Muscle of leg (tissue), 11 donors: Measurements from ENCODE around the gene AGAP1. TPM values are rescaled to one million over a fixed set of nuclear protein-coding genes. Genes with fewer than 3 reads are reported as not detected.

Source experiments
- DNase-seq: peaks from one replicate; pipeline ENCODE4 v3.0.0; 2013
- H3K27ac ChIP-seq: one replicate; pipeline ENCODE4 v1.5.1; 2013; ENCODE audit warnings: mild to moderate bottlenecking, low read length, control low read depth
- H3K27me3 ChIP-seq: one replicate; pipeline ENCODE4 v1.6.1; 2013; ENCODE audit warnings: low read length; ENCODE audit not compliant: control insufficient read depth, insufficient read depth
- H3K36me3 ChIP-seq: one replicate; pipeline ENCODE4 v1.6.1; 2013; ENCODE audit warnings: low read length; ENCODE audit not compliant: control insufficient read depth, insufficient read depth
- H3K4me1 ChIP-seq: one replicate; pipeline ENCODE4 v1.6.1; 2013; ENCODE audit warnings: low read length; ENCODE audit not compliant: control insufficient read depth, insufficient read depth
- H3K4me3 ChIP-seq: one replicate; pipeline ENCODE4 v1.5.1; 2013; ENCODE audit warnings: low read length, control low read depth
- H3K9me3 ChIP-seq: replicated peaks from 2 replicates; pipeline ENCODE4 v1.6.1; 2013; ENCODE audit warnings: low read depth, low read length; ENCODE audit not compliant: control insufficient read depth
- WGBS: methylation state at CpG from one replicate; pipeline ENCODE4 v1.1.5; 2013; ENCODE audit warnings: missing lambda C conversion rate; ENCODE audit not compliant: insufficient coverage; 5-methylcytosine and 5-hydroxymethylcytosine counted together
- polyA plus RNA-seq, 8 donors: library from polyadenylated mRNA; unstranded; fragments of 120-200 nt; gene quantifications; one replicate each; pipeline versions ENCODE4 v1.2.1 to v1.2.3, GENCODE V29; 2013; ENCODE audit warnings: inconsistent platforms in 1 of 8, low replicate concordance in 1 of 8; ENCODE audit not compliant: insufficient read length in 8 of 8, insufficient read depth in 1 of 8
- total RNA-seq: library from RNA; stranded (reverse); fragments of 120-200 nt; gene quantifications from one replicate; pipeline ENCODE4 v1.2.4, GENCODE V29; 2013

Gene AGAP1
- total and polyA plus RNA-seq, 9 donors, result 19.1 to 32.0 (median 26.8) TPM

DNA sequence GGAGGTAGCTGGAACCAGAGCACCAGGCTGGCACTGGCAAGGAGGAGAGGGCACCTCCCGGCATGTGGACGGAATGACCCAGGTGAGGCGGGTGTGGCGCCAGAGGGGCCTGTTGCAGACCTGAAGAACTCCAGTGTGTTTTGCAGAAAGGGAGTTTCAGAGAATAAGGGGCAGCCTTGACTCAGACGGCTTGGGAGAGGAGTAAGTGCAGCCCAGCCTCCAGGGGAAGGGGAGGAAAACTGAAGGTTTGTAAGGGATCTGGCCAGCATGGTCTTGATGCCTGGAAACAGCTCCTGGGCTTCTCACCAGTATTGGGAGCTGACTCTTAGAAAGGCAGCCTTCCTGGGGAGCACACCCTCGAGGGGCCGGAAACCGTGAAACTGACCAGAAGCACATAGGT, 101.1 kb downstream of the AGAP1 start:
- Histone ChIP-seq H3K27me3 (no peaks in the 10 kb centered on the region), H3K27ac (no peak overlapping the region), H3K4me1 (peaks cover 23% of the 10 kb centered on the region), H3K4me3 (no peak overlapping the region), H3K36me3 (no peaks in the 10 kb centered on the region), H3K9me3 (no peaks in the 10 kb centered on the region)
- 70% methylated on average over 8 of the region's 8 CpGs for WGBS
- DNase-seq, result no peak

DNA sequence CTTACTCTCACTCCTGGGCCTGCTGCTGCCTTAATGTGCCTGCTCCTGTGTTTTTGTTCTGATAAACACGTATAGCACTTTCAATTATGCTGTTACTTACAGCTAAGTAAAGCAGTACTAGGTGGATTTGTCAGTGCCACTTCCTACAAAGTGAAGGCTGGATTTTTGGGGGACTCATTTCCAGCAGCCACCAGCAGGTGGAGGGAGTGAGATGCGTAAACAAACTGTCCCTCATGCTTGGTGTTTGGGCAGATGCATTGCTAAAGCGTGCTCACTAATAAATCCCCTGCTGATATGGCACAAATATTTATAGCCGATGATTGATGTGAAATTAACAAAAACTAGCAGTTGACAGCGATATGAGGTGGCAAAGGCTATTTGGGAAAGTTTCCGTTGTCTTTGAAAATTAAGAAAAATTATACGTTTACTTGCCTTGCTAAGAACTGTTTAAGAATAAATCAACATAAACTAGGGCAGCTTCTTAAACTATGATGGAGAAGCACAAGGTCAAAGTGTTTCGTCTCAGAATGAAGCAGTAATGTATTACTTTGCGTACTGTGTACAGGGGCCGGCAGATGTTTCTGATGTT, 101.7 kb downstream of the AGAP1 start:
- WGBS, result 37% methylated on average over 2 of the region's 10 CpGs
- Histone ChIP-seq H3K27ac (no peak overlapping the region), H3K36me3 (no peaks in the 10 kb centered on the region), H3K4me1 (peaks cover 26% of the 10 kb centered on the region), H3K27me3 (no peaks in the 10 kb centered on the region), H3K9me3 (no peaks in the 10 kb centered on the region), H3K4me3 (no peak overlapping the region)
- peak; percentile 91 for DNase-seq

DNA sequence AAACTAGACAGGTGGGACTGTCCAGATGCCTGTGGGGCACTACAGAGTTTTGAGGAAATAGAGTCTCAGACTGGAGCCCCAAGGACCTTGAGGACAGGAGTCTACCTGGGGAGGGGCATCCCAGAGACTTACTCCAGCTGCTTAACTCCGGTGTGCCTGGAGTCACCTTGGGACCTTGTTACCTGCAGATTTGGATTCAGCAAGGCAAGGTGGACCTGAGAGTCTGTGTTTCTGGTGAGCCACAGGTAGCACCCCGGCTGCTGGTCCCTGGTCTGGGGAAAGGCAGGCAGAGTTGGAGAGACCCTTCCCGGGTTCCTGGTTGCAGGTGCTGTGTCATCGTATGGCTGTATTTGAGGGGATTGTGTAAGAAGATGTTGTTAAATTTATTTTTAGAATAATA, 102.4 kb downstream of the AGAP1 start:
- H3K27ac ChIP-seq, result no peak overlapping the region
- DNase-seq, result no peak
- WGBS, result 75% methylated on average over 1 of the region's 4 CpGs
- peaks cover 26% of the 10 kb centered on the region for H3K4me1 ChIP-seq
- no peaks in the 10 kb centered on the region for H3K27me3 ChIP-seq
- no peaks in the 10 kb centered on the region for H3K9me3 ChIP-seq
- no peak overlapping the region for H3K4me3 ChIP-seq
- H3K36me3 ChIP-seq, result peaks cover 3% of the 10 kb centered on the region

DNA sequence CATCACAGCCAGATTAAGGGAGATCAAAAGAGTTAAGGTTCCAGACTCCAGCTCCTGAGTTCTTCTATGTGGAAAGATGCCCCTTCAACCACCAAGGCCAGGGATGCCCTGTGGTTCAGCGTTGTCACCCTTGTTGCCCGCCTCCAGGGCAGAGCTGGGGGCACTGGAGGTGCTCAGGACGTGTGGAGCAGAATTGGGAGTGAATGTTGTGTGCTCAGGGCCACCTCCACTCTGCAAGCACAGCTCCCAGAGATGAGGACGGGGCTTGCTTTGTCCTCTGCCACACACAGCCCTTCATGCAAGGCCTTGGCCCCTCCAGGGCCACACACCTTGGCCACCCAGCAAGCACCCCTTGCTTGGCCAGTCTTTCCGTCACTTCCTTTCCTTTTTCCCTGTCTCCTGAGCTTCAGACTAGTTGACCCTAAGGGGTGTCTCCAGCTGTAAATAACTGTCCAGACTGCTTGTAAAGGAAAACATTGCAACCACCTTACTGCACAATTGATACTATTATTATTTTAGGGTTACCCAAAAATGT, 103.3 kb downstream of the AGAP1 start:
- no peak overlapping the region for H3K4me3 ChIP-seq
- WGBS, result 100% methylated on average over 1 of the region's 5 CpGs
- no peaks in the 10 kb centered on the region for H3K27me3 ChIP-seq
- no peak overlapping the region for H3K27ac ChIP-seq
- peaks cover 26% of the 10 kb centered on the region for H3K4me1 ChIP-seq
- peaks cover 3% of the 10 kb centered on the region for H3K36me3 ChIP-seq
- H3K9me3 ChIP-seq, result no peaks in the 10 kb centered on the region
- no peak for DNase-seq

DNA sequence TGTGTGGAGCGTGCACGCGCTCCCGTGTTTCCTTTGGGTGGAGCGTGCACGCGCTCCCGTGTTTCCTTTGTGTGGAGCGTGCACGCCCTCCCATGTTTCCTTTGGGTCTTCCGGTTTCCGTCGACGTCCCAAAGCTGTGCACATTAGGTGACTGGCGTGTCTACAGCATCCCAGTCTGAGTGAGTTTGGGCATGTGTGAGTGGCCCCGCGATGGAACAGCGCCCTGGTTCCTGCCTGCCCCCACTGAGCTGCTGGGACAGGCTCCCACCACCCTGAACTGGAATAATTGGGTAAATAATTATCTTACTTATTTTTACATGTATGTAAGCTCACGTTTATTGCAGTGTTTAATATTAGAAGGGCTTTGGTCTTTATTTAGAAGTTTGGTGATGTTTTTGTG, 104.2 kb downstream of the AGAP1 start:
- no peaks in the 10 kb centered on the region for H3K27me3 ChIP-seq
- WGBS, result 97% methylated on average over 9 of the region's 19 CpGs
- H3K27ac ChIP-seq, result no peak overlapping the region
- peaks cover 3% of the 10 kb centered on the region for H3K36me3 ChIP-seq
- H3K4me1 ChIP-seq, result peaks cover 26% of the 10 kb centered on the region
- H3K4me3 ChIP-seq, result no peak overlapping the region
- H3K9me3 ChIP-seq, result no peaks in the 10 kb centered on the region
- no peak for DNase-seq

DNA sequence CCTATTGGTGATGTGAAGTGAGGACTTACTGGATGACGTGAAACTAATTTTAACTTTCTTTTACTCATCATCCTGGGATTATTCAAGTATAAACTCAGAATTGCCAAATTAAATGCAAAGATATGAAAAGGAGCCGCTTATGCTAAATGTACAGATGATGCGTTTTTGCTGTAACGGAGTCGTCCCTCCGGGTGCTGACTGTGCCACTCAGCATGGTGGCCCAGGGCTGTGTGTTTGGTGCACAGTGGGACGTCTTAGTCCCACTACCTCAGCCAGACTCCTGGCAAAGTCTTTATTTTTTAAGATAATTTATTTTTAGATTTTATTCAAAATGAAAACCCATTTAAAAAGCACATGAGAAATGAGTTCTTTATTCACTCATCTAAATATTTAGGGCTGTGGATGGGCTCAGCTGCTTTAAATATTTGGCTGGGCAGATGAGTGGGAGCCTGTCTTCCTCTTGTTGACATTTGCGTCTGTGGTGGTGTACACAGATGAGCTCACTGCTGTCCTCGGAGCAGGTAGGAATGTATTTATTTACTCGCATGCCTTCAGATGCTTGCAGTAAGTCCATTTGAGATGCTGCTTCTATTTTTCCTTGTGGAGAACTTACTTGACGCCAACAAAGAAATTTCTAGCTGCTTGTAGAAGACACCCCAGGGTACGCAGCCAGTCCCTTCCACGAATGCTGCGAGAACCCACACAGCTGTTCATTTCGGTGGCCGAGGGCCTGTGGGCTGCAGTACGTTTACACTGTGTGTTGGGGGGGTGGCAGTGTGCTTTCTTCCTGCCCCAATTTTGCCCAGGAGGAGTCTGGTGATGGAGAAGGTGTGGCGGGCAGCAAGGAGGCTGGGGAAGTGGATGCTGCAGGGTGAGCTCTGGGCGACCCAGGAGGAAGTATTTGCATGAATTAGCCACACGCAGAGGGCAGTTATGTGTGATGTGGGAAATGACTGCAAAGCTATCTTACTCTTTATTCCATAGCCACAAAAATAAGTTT, 105.0 kb downstream of the AGAP1 start:
- Histone ChIP-seq H3K36me3 (peaks cover 3% of the 10 kb centered on the region), H3K27me3 (no peaks in the 10 kb centered on the region), H3K27ac (no peak overlapping the region), H3K4me1 (peaks cover 26% of the 10 kb centered on the region), H3K9me3 (no peaks in the 10 kb centered on the region), H3K4me3 (no peak overlapping the region)
- DNase-seq, result peak; percentile 19
- 71% methylated on average over 6 of the region's 20 CpGs for WGBS

DNA sequence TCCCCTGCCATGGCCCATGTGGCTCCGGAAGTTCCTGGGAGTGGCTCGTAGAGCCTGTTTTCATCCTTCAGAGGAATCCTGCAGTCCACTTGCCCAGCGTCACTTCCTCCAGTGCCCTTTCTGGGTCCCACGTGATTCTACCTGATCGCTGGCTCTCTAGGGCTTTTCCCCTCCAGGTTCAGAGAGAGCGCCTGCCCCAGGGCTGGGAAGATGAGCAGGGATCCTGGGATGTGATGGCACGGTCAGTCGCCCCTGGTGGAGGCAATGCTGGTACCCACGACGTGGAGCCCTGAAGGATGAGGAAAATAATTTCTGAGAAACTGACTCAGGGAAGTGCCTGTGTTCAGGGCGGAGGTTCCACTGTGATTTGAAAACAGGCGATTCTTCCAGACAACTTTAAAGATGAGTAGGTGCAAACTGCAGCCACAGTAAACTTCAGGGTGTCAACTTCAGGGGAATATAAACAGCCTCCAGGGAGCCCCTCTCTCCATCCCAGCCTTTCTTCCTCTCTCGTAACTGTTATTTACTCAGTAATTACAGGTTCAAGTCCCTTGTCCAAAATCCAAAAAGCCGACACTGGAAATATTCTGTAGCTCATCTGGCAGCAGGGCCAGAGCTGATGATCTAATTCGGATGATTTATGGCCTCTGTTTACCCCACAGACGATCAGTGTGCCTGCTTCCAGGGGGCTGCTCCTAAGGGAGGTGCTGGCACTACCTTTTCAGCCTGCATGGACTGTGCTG, 105.9 kb downstream of the AGAP1 start:
- Histone ChIP-seq H3K36me3 (peaks cover 3% of the 10 kb centered on the region), H3K4me1 (peaks cover 27% of the 10 kb centered on the region), H3K27ac (no peak overlapping the region), H3K27me3 (no peaks in the 10 kb centered on the region), H3K9me3 (no peaks in the 10 kb centered on the region), H3K4me3 (no peak overlapping the region)
- peak; percentile 63 for DNase-seq
- 63% methylated on average over 14 of the region's 16 CpGs for WGBS

DNA sequence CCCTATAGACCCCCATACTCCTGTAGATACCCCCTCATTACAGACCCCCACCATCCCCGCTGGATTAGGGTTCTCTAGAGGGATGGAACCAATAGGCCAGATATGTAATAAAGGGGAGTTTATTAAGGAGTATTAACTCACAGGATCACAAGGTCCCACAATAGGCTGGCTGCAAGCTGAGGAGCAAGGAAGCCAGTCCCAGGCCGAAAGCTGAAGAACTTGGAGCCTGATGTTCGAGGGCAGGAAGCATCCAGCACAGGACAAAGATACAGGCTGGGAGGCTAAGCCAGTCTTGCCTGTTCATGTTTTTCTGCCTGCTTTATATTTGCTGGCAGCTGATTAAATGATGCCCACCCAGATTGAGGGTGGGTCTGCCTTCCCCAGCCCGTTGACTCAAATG, 106.6 kb downstream of the AGAP1 start:
- DNase-seq, result no peak
- Histone ChIP-seq H3K4me1 (peaks cover 28% of the 10 kb centered on the region), H3K27ac (no peak overlapping the region), H3K4me3 (no peak overlapping the region), H3K36me3 (peaks cover 3% of the 10 kb centered on the region), H3K27me3 (no peaks in the 10 kb centered on the region), H3K9me3 (no peaks in the 10 kb centered on the region)
- WGBS, result 55% methylated on average over 3 of the region's 4 CpGs

DNA sequence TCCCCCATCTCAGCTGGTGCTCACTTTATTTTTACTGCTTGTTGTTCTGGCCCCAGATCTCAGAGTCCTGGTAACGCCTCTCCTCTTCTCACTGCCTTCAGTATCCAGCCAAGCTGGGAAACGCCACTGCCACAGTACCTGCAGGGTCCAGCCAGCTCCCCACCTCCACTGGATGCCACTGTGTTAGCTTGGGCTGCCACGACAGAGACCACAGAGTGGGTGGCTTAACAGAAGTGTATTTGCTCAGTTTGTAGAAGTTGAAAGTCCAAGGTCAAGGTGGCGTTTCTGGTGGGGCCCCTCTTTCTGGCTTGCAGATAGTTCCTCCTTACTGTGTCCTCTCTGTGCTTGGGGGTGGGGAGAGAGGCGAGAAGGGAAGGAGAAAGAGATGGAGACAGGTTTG, 107.1 kb downstream of the AGAP1 start:
- no peak for DNase-seq
- peaks cover 27% of the 10 kb centered on the region for H3K4me1 ChIP-seq
- WGBS, result 80% methylated on average over 1 of the region's 5 CpGs
- no peak overlapping the region for H3K4me3 ChIP-seq
- H3K27ac ChIP-seq, result no peak overlapping the region
- H3K9me3 ChIP-seq, result no peaks in the 10 kb centered on the region
- H3K36me3 ChIP-seq, result peaks cover 3% of the 10 kb centered on the region
- no peaks in the 10 kb centered on the region for H3K27me3 ChIP-seq
